GM12892 (cell line): ENCODE data around the gene GUCA1C.

ENCODE experiments used
- POLR2A ChIP-seq: IDR thresholded peaks from 2 replicates; pipeline ENCODE4 v1.6.1; 2011; ENCODE audit warnings: low read depth, low read length, control low read depth
- POLR2AphosphoS5 ChIP-seq: IDR thresholded peaks from 2 replicates; pipeline ENCODE4 v1.6.1; 2011; ENCODE audit warnings: low read depth, low read length, control low read depth
- TAF1 ChIP-seq: IDR thresholded peaks from 2 replicates; pipeline ENCODE4 v1.6.1; 2011; ENCODE audit warnings: low read depth, mild to moderate bottlenecking, control low read depth, low read length, borderline replicate concordance

DNA sequence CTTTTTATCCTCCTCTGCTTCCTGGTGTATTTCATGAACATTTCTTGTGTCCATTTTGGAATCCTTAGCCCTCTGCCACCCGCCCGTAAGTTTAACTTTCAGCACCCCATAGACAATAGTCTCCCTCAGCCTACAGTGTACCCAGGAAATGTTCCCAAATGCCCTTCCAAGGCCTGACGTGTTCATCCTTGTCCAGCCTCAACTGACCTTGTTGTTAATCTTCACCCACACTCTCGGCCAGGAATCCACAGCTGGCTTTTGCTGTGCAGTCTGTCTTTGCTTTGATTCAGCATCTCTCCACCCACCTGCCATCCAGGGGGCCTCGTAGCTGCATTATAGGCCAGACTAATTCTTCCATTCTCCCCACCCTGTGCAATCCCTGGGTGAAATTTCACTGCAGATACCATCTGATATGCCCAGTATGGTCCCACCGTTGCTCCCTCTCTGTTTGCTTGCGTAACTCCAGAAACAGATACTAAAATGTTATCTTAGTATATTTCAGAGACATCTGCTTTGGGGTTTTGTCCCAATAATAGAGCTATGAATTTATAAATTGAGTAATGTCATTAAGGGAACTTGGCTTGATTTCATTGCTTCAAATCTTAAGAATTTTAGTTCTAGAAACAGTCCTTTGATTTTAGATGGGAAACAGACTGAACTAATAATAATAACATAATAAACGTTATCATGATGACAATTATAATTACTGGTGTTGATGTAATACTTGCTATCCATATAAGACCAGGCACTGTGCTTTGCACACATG, 16.6 kb downstream of the GUCA1C start:
- TF ChIP-seq POLR2A (no peak), POLR2AphosphoS5 (no peak), TAF1 (no peak)
